Non-pigmented ciliary epithelial cell (primary cell): ENCODE data around the gene CHADL.
A peak's percentile ranks its signal among the peaks of the same experiment; 100 is the strongest.
"Not testable (repeated sequence)": the region's sequence is repeated elsewhere in the genome, so short reads cannot be mapped to it uniquely, and the experiment has no call there.

Experiments
- DNase-seq: peaks from one replicate; pipeline ENCODE4 v3.0.0-alpha.2; 2010; ENCODE audit warnings: low read depth

CHADL gene

GRCh38 chr22:41181349-41182241 lies 59.1 kb downstream of the CHADL start:
- peak; percentile 28 for DNase-seq

- DNase-seq: no peak
These were observed 59.8 kb downstream of the CHADL start for GRCh38 chr22:41180926-41181325.

- DNase-seq: not testable (repeated sequence)
These were observed 60.4 kb downstream of the CHADL start for GRCh38 chr22:41180362-41180761.
